ENCODE results near the gene LRMDA. TPM values are rescaled to one million over a fixed set of nuclear protein-coding genes. Genes with fewer than 3 reads are reported as not detected.

Gene LRMDA
- total and polyA plus RNA-seq, 2 donors from 2014 or later, result 23.2 to 48.6 TPM

- Histone ChIP-seq H3K9me3 (ENCODE audit: control insufficient read depth in 2 of 3, insufficient read depth in 1 of 3, low read length in 3 of 3) (no peaks in the 10 kb centered on the region), H3K36me3 (ENCODE audit: control insufficient read depth in 2 of 3, insufficient read depth in 3 of 3, low read length in 3 of 3) (peaks cover 0 to 2% (median 0%) of the 10 kb centered on the region in 3 donors), H3K4me1 (ENCODE audit: control insufficient read depth in 2 of 3, insufficient read depth in 2 of 3, low read depth in 1 of 3, low read length in 3 of 3) (no peaks in the 10 kb centered on the region), H3K9ac (ENCODE audit: low read length in 3 of 3) (no peak overlapping the region), H3K27me3 (ENCODE audit: control insufficient read depth, insufficient read depth, low read length) (no peaks in the 10 kb centered on the region), H3K4me3 (ENCODE audit: low read length in 3 of 3) (no peak overlapping the region), H3K27ac (ENCODE audit: low read depth in 2 of 2, low read length in 2 of 2) (no peak overlapping the region)
- intact Hi-C loops (cut with DNase I), result no loop called here
- TF ChIP-seq CTCF (IDR thresholded peaks at IDR 0.05; ENCODE audit: borderline replicate concordance, extremely low read depth, insufficient read depth), result no peak
- DNase-seq, result no peak
- FAIRE-seq, result no peak
Measured at GRCh38 chr10:75496191-75496567, 64.8 kb downstream of the LRMDA start.

GRCh38 chr10:75497997-75498883 lies 66.8 kb downstream of the LRMDA start:
- Histone ChIP-seq H3K4me1 (ENCODE audit: control insufficient read depth in 2 of 3, insufficient read depth in 2 of 3, low read depth in 1 of 3, low read length in 3 of 3) (no peaks in the 10 kb centered on the region), H3K27ac (ENCODE audit: low read depth in 2 of 2, low read length in 2 of 2) (no peak overlapping the region), H3K36me3 (ENCODE audit: control insufficient read depth in 2 of 3, insufficient read depth in 3 of 3, low read length in 3 of 3) (peaks cover 0 to 2% (median 0%) of the 10 kb centered on the region in 3 donors), H3K27me3 (ENCODE audit: control insufficient read depth, insufficient read depth, low read length) (no peaks in the 10 kb centered on the region), H3K4me3 (ENCODE audit: low read length in 3 of 3) (no peak overlapping the region), H3K9me3 (ENCODE audit: control insufficient read depth in 2 of 3, insufficient read depth in 1 of 3, low read length in 3 of 3) (no peaks in the 10 kb centered on the region), H3K9ac (ENCODE audit: low read length in 3 of 3) (no peak overlapping the region)
- FAIRE-seq (no peak), DNase-seq (peak in 3 of 5 donors; percentile 64 to 82 (median 72))
- intact Hi-C loops (cut with DNase I), result no loop called here
- TF ChIP-seq CTCF (IDR thresholded peaks at IDR 0.05; ENCODE audit: borderline replicate concordance, extremely low read depth, insufficient read depth), result no peak

GRCh38 chr10:75498884-75499350 lies 67.5 kb downstream of the LRMDA start:
- no peaks in the 10 kb centered on the region for H3K9me3 ChIP-seq (ENCODE audit: control insufficient read depth in 2 of 3, insufficient read depth in 1 of 3, low read length in 3 of 3)
- no peak for FAIRE-seq
- no peak overlapping the region for H3K9ac ChIP-seq (ENCODE audit: low read length in 3 of 3)
- intact Hi-C loops (cut with DNase I), result no loop called here
- no peaks in the 10 kb centered on the region for H3K27me3 ChIP-seq (ENCODE audit: control insufficient read depth, insufficient read depth, low read length)
- no peak overlapping the region for H3K4me3 ChIP-seq (ENCODE audit: low read length in 3 of 3)
- no peaks in the 10 kb centered on the region for H3K4me1 ChIP-seq (ENCODE audit: control insufficient read depth in 2 of 3, insufficient read depth in 2 of 3, low read depth in 1 of 3, low read length in 3 of 3)
- TF ChIP-seq CTCF (IDR thresholded peaks at IDR 0.05; ENCODE audit: borderline replicate concordance, extremely low read depth, insufficient read depth), result no peak
- no peak overlapping the region for H3K27ac ChIP-seq (ENCODE audit: low read depth in 2 of 2, low read length in 2 of 2)
- no peaks in the 10 kb centered on the region for H3K36me3 ChIP-seq (ENCODE audit: control insufficient read depth in 2 of 3, insufficient read depth in 3 of 3, low read length in 3 of 3)
- no peak for DNase-seq
